Measurements from ENCODE around the gene MAP4K2. TPM values are rescaled to one million over a fixed set of nuclear protein-coding genes. Genes with fewer than 3 reads are reported as not detected.
"Not testable (repeated sequence)": the region's sequence is repeated elsewhere in the genome, so short reads cannot be mapped to it uniquely, and the experiment has no call there.

Gene MAP4K2
- total RNA-seq, 4 donors from 2014 or later = 10.2 to 49.1 (median 24.4) TPM

- Histone ChIP-seq H3K36me3 (no peaks in the 10 kb centered on the region), H3K27me3 (no peaks in the 10 kb centered on the region), H3K9me3 (no peaks in the 10 kb centered on the region), H3K4me1 (peaks cover 3 to 5% of the 10 kb centered on the region in 2 donors), H3K4me3 (no peak overlapping the region), H3K27ac (no peak overlapping the region)
- intact Hi-C loops (cut with DNase I; ENCODE audit: low total_unique reads) = no loop called here
- DNase-seq = no peak
- TF ChIP-seq CTCF (IDR thresholded peaks at IDR 0.05) = no peak
- TF ChIP-seq POLR2A (IDR thresholded peaks at IDR 0.05) = no peak
Measured at GRCh38 chr11:64848826-64849597, 46.0 kb upstream of the MAP4K2 start.

GRCh38 chr11:64848214-64848825 is 45.3 kb upstream of the MAP4K2 start:
- H3K4me1 ChIP-seq = peaks cover 3 to 5% of the 10 kb centered on the region in 2 donors
- H3K36me3 ChIP-seq = no peaks in the 10 kb centered on the region
- DNase-seq = no peak
- no peak overlapping the region for H3K27ac ChIP-seq
- H3K9me3 ChIP-seq = no peaks in the 10 kb centered on the region
- TF ChIP-seq CTCF (IDR thresholded peaks at IDR 0.05) (no peak), POLR2A (IDR thresholded peaks at IDR 0.05) (no peak)
- H3K4me3 ChIP-seq = no peak overlapping the region
- no peaks in the 10 kb centered on the region for H3K27me3 ChIP-seq
- intact Hi-C loops (cut with DNase I; ENCODE audit: low total_unique reads) = no loop called here

- Histone ChIP-seq H3K4me3 (no peak overlapping the region), H3K27ac (no peak overlapping the region), H3K27me3 (no peaks in the 10 kb centered on the region), H3K4me1 (peaks cover 3 to 5% of the 10 kb centered on the region in 2 donors), H3K36me3 (no peaks in the 10 kb centered on the region), H3K9me3 (no peaks in the 10 kb centered on the region)
- TF ChIP-seq CTCF (IDR thresholded peaks at IDR 0.05) = peak; percentile 96 to 99 (median 98)
- TF ChIP-seq POLR2A (IDR thresholded peaks at IDR 0.05) = no peak
- intact Hi-C loops (cut with DNase I; ENCODE audit: low total_unique reads) = no loop called here
- DNase-seq = peak; percentile 90 to 92
Measured at GRCh38 chr11:64846998-64847666, 44.1 kb upstream of the MAP4K2 start.

GRCh38 chr11:64845776-64846129 is 42.7 kb upstream of the MAP4K2 start:
- not testable (repeated sequence) for H3K27ac ChIP-seq, H3K36me3 ChIP-seq, H3K4me1 ChIP-seq, H3K9me3 ChIP-seq, H3K4me3 ChIP-seq, DNase-seq, H3K27me3 ChIP-seq
- intact Hi-C loops (cut with DNase I; ENCODE audit: low total_unique reads) = loop anchor here (2.0 kb wide), 1 partner anchor 43 kb away; no protein-coding TSS in a partner anchor

- TF ChIP-seq POLR2A (IDR thresholded peaks at IDR 0.05) = no peak
- no peak for TF ChIP-seq CTCF (IDR thresholded peaks at IDR 0.05)
- Histone ChIP-seq H3K4me3 (peak overlapping the region in 1 of 2 donors; percentile 4), H3K4me1 (peaks cover 3 to 5% of the 10 kb centered on the region in 2 donors), H3K27ac (no peak overlapping the region), H3K27me3 (no peaks in the 10 kb centered on the region), H3K36me3 (no peaks in the 10 kb centered on the region), H3K9me3 (no peaks in the 10 kb centered on the region)
- intact Hi-C loops (cut with DNase I; ENCODE audit: low total_unique reads) = loop anchor here (2.0 kb wide), 1 partner anchor 44 kb away; no protein-coding TSS in a partner anchor
- DNase-seq = no peak
Measured at GRCh38 chr11:64845129-64845775, 42.2 kb upstream of the MAP4K2 start.

All from uterus (tissue), 4 donors.